H9 (cell line): ENCODE measurements around the gene RHOU. TPM values are rescaled to one million over a fixed set of nuclear protein-coding genes. Genes with fewer than 3 reads are reported as not detected.

Experiments used
- DNase-seq: peaks from one replicate; pipeline ENCODE4 v3.0.0-alpha.2; 2017
- H2AFZ ChIP-seq: one replicate; pipeline ENCODE4 v1.6.1; 2013; ENCODE audit warnings: mild to moderate bottlenecking, low read length, control low read depth, moderate library complexity
- H2AK5ac ChIP-seq: 2 replicates; pipeline ENCODE4 v1.6.1; 2013; ENCODE audit warnings: low read length, control low read depth, mixed read lengths; ENCODE audit not compliant: insufficient read length
- H2BK120ac ChIP-seq: one replicate; pipeline ENCODE4 v1.6.1; 2013; ENCODE audit warnings: low read depth, mild to moderate bottlenecking, low read length, control low read depth, inconsistent platforms; ENCODE audit not compliant: poor library complexity, severe bottlenecking
- H2BK12ac ChIP-seq: 2 replicates; pipeline ENCODE4 v1.6.1; 2013; ENCODE audit warnings: low read length, control low read depth, mixed read lengths, low read depth; ENCODE audit not compliant: insufficient read length
- H2BK15ac ChIP-seq: 2 replicates; pipeline ENCODE4 v1.6.1; 2013; ENCODE audit warnings: low read depth, low read length, control low read depth
- H2BK20ac ChIP-seq: one replicate; pipeline ENCODE4 v1.6.1; 2013; ENCODE audit warnings: low read depth, mild to moderate bottlenecking, low read length, control low read depth, inconsistent platforms; ENCODE audit not compliant: poor library complexity, severe bottlenecking
- H2BK5ac ChIP-seq: 2 replicates; pipeline ENCODE4 v1.6.1; 2013; ENCODE audit warnings: low read length, control low read depth, mixed read lengths; ENCODE audit not compliant: insufficient read length
- H3K14ac ChIP-seq: 2 replicates; pipeline ENCODE4 v1.6.1; 2013; ENCODE audit warnings: low read length, control low read depth; ENCODE audit not compliant: insufficient read depth
- H3K18ac ChIP-seq: 2 replicates; pipeline ENCODE4 v1.6.1; 2013; ENCODE audit warnings: low read depth, mild to moderate bottlenecking, mixed read lengths, low read length, control low read depth; ENCODE audit not compliant: insufficient read length
- H3K23ac ChIP-seq: 2 replicates; pipeline ENCODE4 v1.6.1; 2013; ENCODE audit warnings: low read length, control low read depth, mixed read lengths, low read depth; ENCODE audit not compliant: insufficient read length
- H3K23me2 ChIP-seq: 2 replicates; pipeline ENCODE4 v1.6.1; 2013; ENCODE audit warnings: low read depth, mild to moderate bottlenecking, mixed read lengths, low read length, control low read depth; ENCODE audit not compliant: insufficient read length, poor library complexity, severe bottlenecking
- H3K27ac ChIP-seq: 2 replicates; pipeline ENCODE4 v1.5.1; 2013; ENCODE audit warnings: low read length, control low read depth, mixed read lengths, low read depth; ENCODE audit not compliant: insufficient read length
- H3K27me3 ChIP-seq: 2 replicates; pipeline ENCODE4 v1.6.1; 2013; ENCODE audit warnings: low read length, control low read depth, inconsistent platforms; ENCODE audit not compliant: insufficient read depth
- H3K4ac ChIP-seq: 2 replicates; pipeline ENCODE4 v1.6.1; 2013; ENCODE audit warnings: low read depth, mild to moderate bottlenecking, control low read depth, inconsistent platforms, low read length, moderate library complexity
- H3K4me1 ChIP-seq: 2 replicates; pipeline ENCODE4 v1.6.1; 2013; ENCODE audit warnings: low read length, control low read depth, inconsistent platforms; ENCODE audit not compliant: insufficient read depth
- H3K4me2 ChIP-seq: 2 replicates; pipeline ENCODE4 v1.6.1; 2013; ENCODE audit warnings: low read length, control low read depth, mixed read lengths; ENCODE audit not compliant: insufficient read length, insufficient read depth
- H3K56ac ChIP-seq: 2 replicates; pipeline ENCODE4 v1.6.1; 2013; ENCODE audit warnings: low read depth, mild to moderate bottlenecking, mixed read lengths, low read length, control low read depth; ENCODE audit not compliant: insufficient read length
- H3K79me1 ChIP-seq: 2 replicates; pipeline ENCODE4 v1.6.1; 2013; ENCODE audit warnings: low read depth, mild to moderate bottlenecking, moderate library complexity, low read length, control low read depth, inconsistent platforms; ENCODE audit not compliant: insufficient read depth, poor library complexity, severe bottlenecking
- H3K79me2 ChIP-seq: 2 replicates; pipeline ENCODE4 v1.6.1; 2013; ENCODE audit warnings: low read length, control low read depth, inconsistent platforms; ENCODE audit not compliant: insufficient read depth
- H3K9ac ChIP-seq: 2 replicates; pipeline ENCODE4 v1.6.1; 2013; ENCODE audit warnings: low read length, control low read depth, mixed read lengths; ENCODE audit not compliant: insufficient read length; ENCODE audit errors: extremely low read depth
- H3K9me3 ChIP-seq: one replicate; pipeline ENCODE4 v1.6.1; 2013; ENCODE audit warnings: low read depth, low read length, inconsistent platforms; ENCODE audit not compliant: control insufficient read depth
- H3T11ph ChIP-seq: one replicate; pipeline ENCODE4 v1.6.1; 2013; ENCODE audit warnings: mild to moderate bottlenecking, low read length, control low read depth, inconsistent platforms
- H4K20me1 ChIP-seq: one replicate; pipeline ENCODE4 v1.6.1; 2013; ENCODE audit not compliant: control insufficient read depth, insufficient read length, insufficient read depth
- H4K5ac ChIP-seq: 2 replicates; pipeline ENCODE4 v1.6.1; 2013; ENCODE audit warnings: low read depth, mild to moderate bottlenecking, mixed read lengths, low read length, control low read depth; ENCODE audit not compliant: insufficient read length
- H4K8ac ChIP-seq: replicated peaks from 2 replicates; pipeline ENCODE4 v1.6.1; 2013; ENCODE audit warnings: low read length, control low read depth, mixed read lengths, low read depth; ENCODE audit not compliant: insufficient read length
- H4K91ac ChIP-seq: 2 replicates; pipeline ENCODE4 v1.6.1; 2013; ENCODE audit warnings: low read depth, mild to moderate bottlenecking, moderate library complexity, mixed read lengths, low read length, control low read depth; ENCODE audit not compliant: insufficient read length
- H3K27ac Mint-ChIP-seq, 3 experiments: 2 replicates in 2 of 3; 3 replicates in 1 of 3; pipeline ENCODE4 v1.8.0; 2020 to 2021; ENCODE audit warnings: mixed read lengths in 3 of 3, mild to moderate bottlenecking in 1 of 3, moderate library complexity in 1 of 3
- H3K27me3 Mint-ChIP-seq: 2 replicates; pipeline ENCODE4 v1.8.0; 2021; ENCODE audit warnings: low read depth, mild to moderate bottlenecking, moderate library complexity, mixed read lengths
- H3K36me3 Mint-ChIP-seq, 3 experiments: 2 replicates in 2 of 3; 3 replicates in 1 of 3; pipeline ENCODE4 v1.8.0; 2020 to 2021; ENCODE audit warnings: low read depth in 3 of 3, mixed read lengths in 3 of 3; ENCODE audit not compliant: insufficient read depth in 1 of 3
- H3K4me1 Mint-ChIP-seq, 2 experiments: 2 replicates each; pipeline ENCODE4 v1.8.0; 2020; ENCODE audit warnings: mixed read lengths in 2 of 2
- H3K4me3 Mint-ChIP-seq, 2 experiments: 2 replicates in 1 of 2; 3 replicates in 1 of 2; pipeline ENCODE4 v1.8.0; 2020 to 2021; ENCODE audit warnings: mild to moderate bottlenecking in 2 of 2, mixed read lengths in 2 of 2, moderate library complexity in 1 of 2
- H3K9me3 Mint-ChIP-seq, 2 experiments: 2 replicates in 1 of 2; 3 replicates in 1 of 2; pipeline ENCODE4 v1.8.0; 2020; ENCODE audit warnings: mild to moderate bottlenecking in 2 of 2, mixed read lengths in 2 of 2, moderate library complexity in 1 of 2
- CTCF ChIP-seq: fragments of 200-600 bp; sonication (generic); conservative IDR thresholded peaks from 3 replicates; pipeline ENCODE4 v1.8.0; 2021; ENCODE audit warnings: antibody characterized with exemption, mild to moderate bottlenecking
- WGBS: extraction: QIAGEN DNeasy Blood & Tissue Kit; methylation state at CpG from one replicate; pipeline ENCODE4 v1.1.7; 2013; ENCODE audit warnings: missing lambda C conversion rate, low lambda C conversion rate, mixed read lengths; ENCODE audit not compliant: insufficient read length; ENCODE audit errors: extremely low coverage; 5-methylcytosine and 5-hydroxymethylcytosine counted together
- total RNA-seq: library from RNA; stranded (reverse); gene quantifications from 2 replicates; pipeline ENCODE4 v1.2.1, GENCODE V29; 2021

RHOU gene
- total RNA-seq, 1 experiment from 2014 or later: 3.9 TPM

DNA sequence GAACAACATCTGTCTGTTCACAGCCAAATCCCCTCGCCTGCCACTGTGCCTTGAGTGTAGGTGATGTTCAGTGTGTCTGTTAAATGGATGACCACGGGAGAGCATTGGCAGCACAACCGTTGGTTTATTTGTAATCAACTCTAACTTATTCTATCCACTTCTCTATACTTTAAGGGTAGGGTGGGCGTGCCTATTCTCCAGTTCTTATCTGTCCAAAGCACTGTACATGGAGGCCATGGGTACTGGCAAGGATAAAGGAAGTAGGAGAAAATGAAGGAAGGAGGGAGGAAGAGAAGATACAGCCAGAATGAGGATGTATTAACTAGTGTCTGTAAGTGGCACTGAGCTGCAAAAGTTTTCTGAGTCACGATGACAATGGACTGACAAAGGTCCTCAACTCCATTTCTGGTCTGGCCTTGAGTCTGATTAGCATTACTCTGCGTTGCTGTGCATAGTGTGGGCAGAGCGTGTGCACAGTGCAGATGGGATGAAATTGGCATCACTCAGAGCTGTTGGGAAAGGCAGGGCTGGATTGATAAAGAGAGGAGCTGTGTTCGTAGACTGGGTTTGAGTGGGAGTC, 7.1 kb downstream of the RHOU start:
- H3K79me2 ChIP-seq: no peaks in the 10 kb centered on the region
- Mint-ChIP-seq H3K27ac (no peak overlapping the region), H3K36me3 (peaks cover 0 to 16% (median 10%) of the 10 kb centered on the region in 3 experiments; a peak in 6 of 7 replicates), H3K4me1 (peaks cover 4 to 8% of the 10 kb centered on the region in 2 experiments), H3K4me3 (no peak overlapping the region), H3K27me3 (peaks cover 4% of the 10 kb centered on the region), H3K9me3 (no peaks in the 10 kb centered on the region)
- no peak overlapping the region for H3K18ac ChIP-seq
- H3K9me3 ChIP-seq: no peaks in the 10 kb centered on the region
- no CpG with 5 or more reads among the region's 8 CpGs for WGBS
- H4K5ac ChIP-seq: no peak overlapping the region
- H3K23me2 ChIP-seq: no peaks in the 10 kb centered on the region
- H3K14ac ChIP-seq: no peak overlapping the region
- no peak overlapping the region for H3K27ac ChIP-seq
- H2BK5ac ChIP-seq: no peak overlapping the region
- no peak overlapping the region for H3T11ph ChIP-seq
- no peak overlapping the region for H2BK15ac ChIP-seq
- H3K27me3 ChIP-seq: no peaks in the 10 kb centered on the region
- no peak overlapping the region for H3K4ac ChIP-seq
- no peak overlapping the region for H2BK20ac ChIP-seq
- no peak for DNase-seq
- no peak overlapping the region for H3K9ac ChIP-seq
- no peaks in the 10 kb centered on the region for H4K20me1 ChIP-seq
- H2BK120ac ChIP-seq: no peak overlapping the region
- H3K4me2 ChIP-seq: no peak overlapping the region
- no peaks in the 10 kb centered on the region for H3K79me1 ChIP-seq
- H3K4me1 ChIP-seq: no peaks in the 10 kb centered on the region
- H4K91ac ChIP-seq: no peak overlapping the region
- TF ChIP-seq CTCF: no peak
- no peak overlapping the region for H3K56ac ChIP-seq
- no peak overlapping the region for H4K8ac ChIP-seq
- no peak overlapping the region for H2AFZ ChIP-seq
- H2BK12ac ChIP-seq: no peak overlapping the region
- no peak overlapping the region for H3K23ac ChIP-seq
- H2AK5ac ChIP-seq: no peak overlapping the region
